ENCODE results near the gene FN1.

FN1 gene

GRCh38 chr2:215441560-215442400, 5.9 kb upstream of the FN1 start:
- DNase-seq (ENCODE audit: low spot score) = no peak

GRCh38 chr2:215439980-215440512, 4.2 kb upstream of the FN1 start:
- no peak for DNase-seq (ENCODE audit: low spot score)

GRCh38 chr2:215439404-215439803, 3.5 kb upstream of the FN1 start:
- DNase-seq (ENCODE audit: low spot score) = no peak

DNA sequence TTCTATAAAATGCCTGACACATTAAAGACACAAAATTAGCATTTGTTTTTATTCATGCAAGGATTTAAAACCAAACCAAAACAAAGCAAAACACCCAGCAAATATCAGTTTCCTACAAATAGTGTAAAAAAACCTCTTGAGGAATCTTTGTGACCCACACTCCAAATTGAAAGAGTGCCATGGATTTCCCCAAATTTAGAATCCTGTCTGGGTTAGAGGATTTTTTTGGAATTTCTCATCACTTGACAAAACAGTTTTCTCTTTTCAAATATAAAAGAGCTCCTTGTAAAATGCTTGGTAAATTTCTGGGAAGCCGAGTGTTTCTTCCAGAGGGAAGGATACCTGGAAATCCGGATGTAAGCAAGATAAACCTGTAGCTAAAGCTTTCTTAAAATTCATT, 1.7 kb upstream of the FN1 start:
- no peak for DNase-seq (ENCODE audit: low spot score)

DNA sequence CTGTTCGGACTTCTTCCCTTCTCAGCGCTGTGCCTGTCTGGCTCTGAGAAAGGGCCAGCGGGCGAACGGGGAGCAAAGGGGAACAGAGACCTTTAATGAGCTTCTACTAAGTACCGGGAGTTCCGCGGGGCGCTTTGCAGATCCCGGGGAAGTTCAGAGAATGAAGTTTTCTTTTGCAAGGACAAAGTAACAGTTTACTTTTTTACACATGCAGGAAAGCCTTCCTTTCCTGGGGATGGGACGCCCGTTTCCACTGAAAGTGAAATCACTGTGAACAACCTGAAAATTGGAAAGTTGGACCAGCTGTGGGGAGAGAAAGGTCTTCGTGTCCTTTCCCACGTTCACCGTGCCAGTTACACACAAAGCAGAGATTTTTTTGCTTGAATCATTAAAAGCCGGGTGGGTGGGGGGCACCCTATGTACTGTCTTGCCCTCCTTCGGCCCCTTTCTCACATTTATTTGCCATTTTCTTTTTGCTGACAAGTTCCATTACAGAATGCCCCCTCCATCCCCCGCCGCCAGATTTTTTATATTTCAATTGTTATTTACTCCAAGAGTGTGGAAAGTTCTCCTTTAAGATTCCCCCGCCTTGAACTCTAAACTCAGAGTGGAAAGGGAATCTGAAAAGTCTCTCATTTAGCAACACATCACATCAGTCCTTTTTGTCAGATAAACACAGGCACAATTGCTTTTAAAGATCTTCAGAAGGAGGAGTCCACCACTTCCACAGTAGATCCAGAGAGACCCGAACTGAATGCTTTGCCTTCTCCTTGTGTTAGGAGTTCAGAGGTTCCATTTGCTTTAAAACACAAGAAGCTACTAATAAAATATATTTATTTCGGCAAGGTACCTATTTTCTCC, 1.1 kb upstream of the FN1 start:
- no peak for DNase-seq (ENCODE audit: low spot score)

DNA sequence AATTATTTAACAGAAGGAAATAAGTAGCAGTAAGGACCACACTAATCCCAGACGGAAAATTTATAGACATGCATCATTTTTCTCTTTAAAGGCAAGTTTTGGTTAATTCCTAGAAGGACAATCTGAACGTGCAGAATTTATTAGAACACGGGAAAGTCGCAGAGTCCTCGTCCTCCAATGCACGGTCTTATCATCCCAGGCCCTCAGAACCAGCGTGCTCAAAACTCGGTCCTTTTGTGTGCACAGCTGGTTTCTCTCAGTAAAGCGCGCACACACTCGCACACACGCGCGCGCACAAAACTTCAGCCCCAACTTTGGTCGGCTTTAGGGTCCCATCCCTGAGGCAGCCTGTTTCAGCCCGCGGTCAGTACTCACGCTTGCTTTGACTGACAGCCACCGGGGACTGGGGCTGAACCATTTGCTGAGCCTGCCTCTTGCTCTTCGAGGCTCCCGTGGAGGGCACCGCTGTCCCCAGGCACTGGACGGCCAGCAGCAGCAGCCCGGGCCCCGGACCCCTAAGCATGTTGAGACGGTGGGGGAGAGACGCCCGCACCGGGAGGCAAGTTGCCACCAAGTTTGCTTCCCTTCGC, 493 bp downstream of the FN1 start:
- DNase-seq (ENCODE audit: low spot score) = no peak

- DNase-seq (ENCODE audit: low spot score) = no peak
Measured at GRCh38 chr2:215434447-215435279, 1.2 kb downstream of the FN1 start.

DNA sequence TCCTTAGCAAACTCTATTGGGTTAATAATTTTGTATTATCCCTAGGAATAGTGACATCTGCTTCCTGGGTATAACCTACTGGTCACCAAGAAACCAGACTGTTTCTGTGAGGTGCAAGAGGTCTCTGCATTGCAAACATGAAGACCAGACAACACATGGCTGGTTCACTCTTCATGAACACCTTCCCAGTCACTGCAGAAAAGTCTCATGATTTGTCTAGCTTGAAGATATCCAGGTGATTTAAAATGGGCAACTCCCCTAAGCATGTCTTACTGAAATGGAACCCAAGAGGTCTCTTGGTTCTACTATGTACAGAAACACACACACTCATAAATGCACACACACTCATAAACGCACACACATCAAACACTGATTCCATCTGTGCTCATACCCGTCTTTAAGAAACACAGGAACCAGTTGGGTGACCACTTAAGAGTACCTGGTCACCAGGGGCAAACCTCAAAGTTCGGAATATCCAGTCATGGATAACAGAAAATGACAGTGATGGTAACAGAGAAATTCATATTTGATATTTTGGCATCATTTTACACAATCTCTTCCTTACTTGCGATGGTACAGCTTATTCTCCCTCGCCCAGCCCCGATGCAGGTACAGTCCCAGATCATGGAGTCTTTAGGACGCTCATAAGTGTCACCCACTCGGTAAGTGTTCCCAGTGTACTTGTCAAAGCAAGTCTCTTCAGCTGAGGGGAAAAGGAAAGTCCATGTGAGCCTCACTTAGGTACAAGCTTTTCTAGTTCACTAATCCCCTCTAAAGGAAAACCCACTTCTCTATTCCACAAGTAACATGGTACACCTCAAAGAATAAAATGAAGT, 2.9 kb downstream of the FN1 start:
- DNase-seq (ENCODE audit: low spot score) = no peak

- no peak for DNase-seq (ENCODE audit: low spot score)
Measured at GRCh38 chr2:215431778-215432758, 3.8 kb downstream of the FN1 start.

DNA sequence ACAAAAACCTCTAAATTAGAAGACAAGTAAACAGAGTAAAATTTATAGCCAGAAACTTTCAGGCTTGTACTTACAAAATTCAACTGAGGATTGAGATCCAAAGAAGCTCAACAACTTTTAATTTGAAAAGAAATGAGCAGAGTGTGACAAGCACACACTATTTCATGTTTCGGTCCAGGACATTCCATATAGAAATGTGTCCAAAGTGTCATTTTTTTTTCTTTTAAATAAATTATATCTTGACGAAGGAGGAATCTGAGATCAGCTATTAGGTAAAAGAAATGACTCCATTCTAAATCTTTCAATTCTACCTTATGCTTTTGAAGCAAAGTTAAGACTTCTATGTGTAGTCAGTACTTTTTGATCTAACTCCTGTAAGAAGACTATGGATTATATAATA, 4.6 kb downstream of the FN1 start:
- DNase-seq (ENCODE audit: low spot score) = no peak

- DNase-seq (ENCODE audit: low spot score) = no peak
Measured at GRCh38 chr2:215430528-215431187, 5.2 kb downstream of the FN1 start.

GRCh38 chr2:215429424-215429823, 6.4 kb downstream of the FN1 start:
- DNase-seq (ENCODE audit: low spot score) = no peak

DNA sequence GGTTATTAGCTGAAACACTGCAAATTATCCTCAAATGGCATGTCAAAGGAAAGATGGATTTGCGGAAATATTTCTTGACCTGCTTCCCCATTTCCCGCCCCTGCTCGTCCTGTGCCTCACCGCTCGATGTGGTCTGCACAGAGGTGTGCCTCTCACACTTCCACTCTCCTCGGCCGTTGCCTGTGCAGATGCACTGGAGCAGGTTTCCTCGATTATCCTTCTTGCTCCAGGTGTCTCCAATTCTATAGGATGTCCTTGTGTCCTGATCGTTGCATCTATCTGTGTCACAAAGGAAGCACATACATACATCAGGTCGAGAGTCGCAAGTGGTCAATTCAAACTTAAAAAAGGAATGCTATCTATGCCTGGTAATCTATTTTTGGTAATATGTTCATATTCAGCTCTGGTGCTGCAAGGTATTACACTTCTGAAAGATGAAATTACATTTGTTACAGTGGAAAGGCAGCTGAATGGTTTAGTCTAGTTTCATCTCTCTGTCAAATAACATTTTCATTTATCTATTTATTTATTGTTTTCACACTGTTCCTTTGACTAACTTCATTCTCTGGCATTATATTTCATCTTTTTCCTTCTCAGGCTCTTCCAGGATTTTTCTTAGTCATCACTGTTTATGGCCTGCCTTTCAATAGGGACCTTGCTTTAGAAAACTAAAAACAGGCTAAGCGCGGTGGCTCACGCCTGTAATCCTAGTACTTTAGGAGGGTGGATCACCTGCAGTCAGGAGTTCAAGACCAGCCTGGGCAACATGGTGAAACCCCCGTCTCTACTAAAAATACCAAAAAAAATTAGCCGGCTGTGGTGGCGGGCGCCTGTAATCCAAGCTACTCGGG, 7.6 kb downstream of the FN1 start:
- no peak for DNase-seq (ENCODE audit: low spot score)

- no peak for DNase-seq (ENCODE audit: low spot score)
Measured at GRCh38 chr2:215427585-215427984, 8.3 kb downstream of the FN1 start.

DNA sequence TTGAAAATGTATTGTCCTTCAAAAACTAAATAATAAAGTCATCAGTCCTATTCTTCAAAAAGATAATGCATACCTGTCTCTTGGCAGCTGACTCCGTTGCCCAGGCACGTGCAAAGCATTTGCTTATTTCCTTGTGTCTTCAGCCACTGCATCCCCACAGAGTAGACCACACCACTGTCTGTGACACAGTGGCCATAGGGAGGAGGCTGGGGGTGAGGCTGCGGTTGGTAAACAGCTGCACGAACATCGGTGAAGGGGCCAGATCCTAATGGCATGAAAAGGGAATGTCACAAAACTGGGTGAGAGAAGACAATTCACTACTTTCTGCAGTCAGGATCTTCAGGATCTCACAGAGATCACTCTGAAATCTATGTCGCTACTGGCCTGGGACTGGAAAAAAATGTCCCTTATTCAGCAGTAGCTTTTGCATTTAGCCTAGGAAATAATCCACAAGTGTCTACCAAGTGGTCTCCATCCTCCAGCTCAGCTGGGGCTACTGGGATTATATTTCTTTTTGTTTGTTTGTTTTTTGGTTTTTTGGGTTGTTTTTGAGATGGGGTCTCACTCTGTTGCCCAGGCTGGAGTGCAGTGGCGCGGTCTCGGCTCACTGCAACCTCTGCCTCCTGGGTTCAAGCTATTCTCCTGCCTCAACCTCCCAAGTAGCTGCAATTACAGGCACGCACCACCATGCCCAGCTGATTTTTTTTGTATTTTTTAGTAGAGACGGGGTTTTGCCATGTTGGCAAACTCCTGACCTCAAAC, 10.7 kb downstream of the FN1 start:
- DNase-seq (ENCODE audit: low spot score) = no peak

GRCh38 chr2:215423928-215424540, 11.8 kb downstream of the FN1 start:
- no peak for DNase-seq (ENCODE audit: low spot score)

DNA sequence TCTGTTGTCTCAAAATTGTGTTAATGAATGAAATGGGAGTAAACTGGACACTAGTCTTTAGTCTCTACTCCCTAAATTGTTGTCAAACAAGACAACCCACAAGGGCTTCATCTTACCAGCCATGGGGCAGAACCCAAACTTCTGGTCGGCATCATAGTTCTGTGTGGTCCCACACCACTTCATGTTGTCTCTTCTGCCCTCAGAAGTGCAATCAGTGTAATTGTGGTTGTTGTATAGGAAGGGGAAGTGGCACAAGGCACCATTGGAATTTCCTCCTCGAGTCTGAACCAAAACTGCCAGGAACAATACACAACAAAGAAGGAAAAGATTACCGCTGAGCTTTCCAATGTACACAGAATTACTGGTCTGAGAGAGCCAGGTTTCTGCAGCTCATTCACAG, 12.6 kb downstream of the FN1 start:
- DNase-seq (ENCODE audit: low spot score) = no peak
